HG02970 (cell line): ENCODE measurements around the gene PURA.
"Not testable (repeated sequence)": the region's sequence is repeated elsewhere in the genome, so short reads cannot be mapped to it uniquely, and the experiment has no call there.

Experiments used
- ATAC-seq: cut with Tn5 transposase; IDR thresholded peaks from one replicate; pipeline ENCODE4 v1.9.1; 2021; ENCODE audit warnings: mild to moderate bottlenecking, moderate library complexity, moderate number of reproducible peaks; ENCODE audit not compliant: unreplicated experiment, low FRiP score

Gene PURA

DNA sequence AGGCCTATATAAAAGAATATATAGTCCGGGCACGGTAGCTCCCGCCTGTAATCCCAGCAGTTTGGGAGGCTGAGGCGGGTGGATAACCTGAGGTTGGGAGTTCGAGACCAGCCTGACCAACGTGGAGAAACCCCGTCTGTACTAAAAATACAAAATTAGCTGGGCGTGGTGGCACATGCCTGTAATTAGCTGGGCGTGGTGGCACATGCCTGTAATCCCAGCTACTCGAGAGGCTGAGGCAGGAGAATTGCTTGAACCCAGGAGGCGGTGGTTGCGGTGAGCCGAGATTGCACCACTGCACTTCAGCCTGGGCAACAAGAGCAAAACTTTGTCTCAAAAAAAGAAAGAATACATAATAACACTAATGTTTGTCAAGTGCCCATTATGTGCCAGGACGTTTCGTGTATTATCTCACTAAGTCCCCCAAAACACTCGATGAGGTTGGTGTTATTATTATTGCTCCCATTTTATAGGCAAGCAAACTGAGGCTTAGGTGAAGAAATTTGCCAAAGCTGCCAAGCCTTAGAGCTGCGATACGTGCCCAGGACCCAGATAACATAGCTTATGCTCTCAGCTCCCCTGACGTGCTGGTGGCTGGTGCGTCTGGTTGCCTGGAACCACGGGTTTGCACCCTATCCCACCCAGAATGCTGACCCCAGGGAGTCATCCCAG is 40.9 kb downstream of the PURA start:
- ATAC-seq, result not testable (repeated sequence)

DNA sequence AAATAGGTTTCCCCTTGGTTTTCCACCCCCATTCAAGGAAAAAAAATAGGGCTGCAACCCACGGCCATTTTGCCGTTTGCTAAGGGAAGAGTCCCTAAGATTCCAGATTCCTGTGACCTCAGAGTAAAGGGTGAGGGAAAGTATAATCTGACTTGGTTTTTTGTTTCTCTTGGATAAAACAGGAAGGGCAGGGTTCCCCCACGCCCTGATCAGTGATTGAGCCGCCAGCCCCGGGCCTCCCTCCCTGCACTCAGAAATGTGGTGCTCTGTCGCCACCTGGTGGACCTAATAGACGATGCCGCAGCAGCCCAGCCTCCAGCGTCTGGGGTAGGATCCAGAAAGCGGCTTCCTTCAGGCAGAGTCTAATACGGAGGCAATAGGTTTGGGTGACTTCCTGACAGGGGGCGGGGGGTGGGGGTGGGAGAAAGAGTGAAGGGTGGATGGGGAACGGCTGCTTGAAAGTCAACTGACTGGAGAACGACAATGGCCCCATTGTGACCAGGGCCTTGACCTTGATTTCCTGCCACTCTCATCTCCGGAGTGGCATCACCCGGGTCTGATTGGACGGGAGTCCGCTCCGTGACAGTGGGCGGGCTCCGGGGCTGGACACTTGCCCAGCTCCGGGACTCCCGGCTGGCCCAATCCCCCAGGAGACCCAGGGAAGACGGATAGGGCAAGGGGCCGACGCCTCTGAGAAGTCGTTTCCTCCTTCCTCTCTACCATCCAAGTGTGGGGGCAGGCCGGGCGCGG is 43.3 kb downstream of the PURA start:
- peak; percentile 72 for ATAC-seq

DNA sequence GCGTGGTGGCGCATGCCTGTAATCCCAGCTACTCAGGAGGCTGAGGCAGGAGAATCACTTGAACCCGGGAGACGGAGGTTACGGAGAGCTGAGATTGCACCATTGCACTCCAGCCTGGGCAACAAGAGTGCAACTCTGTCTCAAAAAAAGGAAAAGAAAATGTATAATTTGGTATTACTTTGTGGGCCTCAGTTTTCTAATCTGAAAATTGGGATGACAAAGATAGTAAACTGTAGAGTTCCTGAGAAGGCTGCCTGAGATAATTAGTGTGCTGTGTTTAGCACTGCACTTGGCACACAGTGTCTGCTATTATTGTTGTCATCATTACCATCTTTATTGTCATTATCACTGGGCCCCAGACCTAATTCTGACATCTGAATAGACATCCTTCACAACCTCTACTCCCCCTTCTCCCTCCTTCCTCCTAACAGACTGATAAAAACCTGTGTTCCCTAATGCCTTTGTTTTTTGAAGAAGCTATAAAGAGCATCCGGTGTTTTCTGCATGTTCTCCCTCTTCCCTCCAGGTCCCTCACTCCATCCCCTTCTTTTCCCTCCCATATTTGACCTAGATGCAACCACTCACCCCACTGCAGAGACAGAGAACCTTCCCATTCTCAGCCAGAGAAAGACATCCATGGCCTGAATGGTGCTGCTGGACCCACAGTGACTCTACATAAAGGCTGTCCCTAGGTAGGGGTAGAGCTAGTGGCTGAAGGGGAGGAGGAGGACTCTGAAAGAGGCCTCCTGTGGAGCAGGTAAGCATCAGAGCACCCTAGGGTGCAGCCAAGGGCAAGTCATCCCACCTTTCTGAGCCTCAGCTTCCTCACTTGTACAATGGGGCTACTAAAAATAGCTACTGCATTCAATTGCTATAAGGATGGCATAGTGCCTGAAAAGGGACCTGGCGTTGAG is 45.4 kb downstream of the PURA start:
- ATAC-seq, result no peak

DNA sequence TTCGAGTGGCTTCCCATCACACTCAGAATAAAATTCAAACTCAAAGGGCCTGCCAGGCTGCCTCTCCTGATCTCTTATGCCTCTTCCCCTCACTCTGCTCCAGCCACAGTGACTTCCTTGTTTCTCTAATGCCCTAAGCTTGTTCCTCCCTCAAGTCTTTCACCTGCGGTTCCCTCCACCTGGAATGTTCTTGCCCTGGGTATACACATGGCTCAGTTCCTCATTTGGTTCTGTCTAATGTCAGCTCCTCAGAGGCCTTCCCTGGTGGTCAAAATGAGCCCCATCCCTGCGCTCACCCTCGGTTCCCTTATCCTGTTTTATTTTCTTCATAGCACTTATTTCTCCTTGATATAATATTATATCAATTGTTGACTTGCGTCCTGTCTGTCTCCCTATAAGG is 48.4 kb downstream of the PURA start:
- ATAC-seq, result no peak

DNA sequence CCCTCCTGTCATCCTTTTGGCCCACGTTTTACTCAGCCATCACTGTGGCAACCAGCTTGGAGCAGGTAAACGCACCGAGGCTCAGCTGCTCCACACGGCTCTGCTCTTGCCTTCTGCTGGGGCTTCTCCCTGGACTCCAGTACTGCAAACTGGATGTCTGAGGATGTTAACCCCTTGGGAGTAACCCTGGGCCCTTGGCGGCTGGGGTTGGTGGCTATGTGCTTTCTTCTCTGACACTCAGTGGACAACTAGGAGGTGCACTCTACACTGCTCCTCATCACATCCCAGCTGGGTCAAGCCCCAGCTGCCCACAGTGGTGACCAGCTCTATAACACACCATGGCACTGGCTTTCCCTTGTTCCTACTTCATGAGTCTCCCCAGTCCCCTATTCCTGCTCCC is 48.9 kb downstream of the PURA start:
- ATAC-seq, result no peak

DNA sequence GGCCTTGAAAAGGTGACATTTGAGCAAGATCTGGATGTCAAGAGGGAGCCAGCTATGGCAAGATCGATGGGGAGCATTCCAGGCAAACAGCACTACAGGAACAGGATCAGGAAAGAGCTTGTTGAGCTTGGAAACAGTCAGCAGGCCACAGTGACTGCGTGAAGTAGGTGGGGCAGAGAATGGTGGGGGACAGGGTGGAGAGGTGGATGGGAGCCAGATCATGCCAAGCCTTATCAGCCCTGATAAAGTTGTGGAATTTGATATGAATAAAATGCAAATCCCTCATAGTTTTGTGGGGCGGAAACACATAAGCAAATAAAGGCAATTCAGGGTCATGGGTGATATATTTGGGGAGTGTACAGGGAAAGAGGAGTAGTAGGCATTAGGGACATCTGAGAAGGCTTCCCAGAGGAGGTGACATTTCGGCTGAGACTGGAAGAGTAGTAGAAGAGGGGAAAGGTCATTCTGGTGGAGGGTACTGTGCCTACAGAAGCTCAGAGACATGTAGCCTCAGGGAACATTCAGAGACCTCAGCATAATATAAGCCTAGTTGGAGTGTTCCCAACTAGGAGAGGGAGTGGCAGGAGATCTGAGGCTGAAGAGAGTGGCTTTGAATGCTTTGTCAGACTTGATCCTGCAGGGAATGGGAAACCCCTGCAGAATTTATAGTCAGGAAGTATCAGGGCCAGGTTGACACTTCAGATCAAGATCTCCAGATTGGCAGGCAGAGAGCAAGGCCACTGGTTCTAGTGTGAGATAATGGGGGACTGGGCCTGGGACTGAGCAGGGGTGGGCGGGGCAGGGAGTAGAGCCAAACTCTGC is 51.4 kb downstream of the PURA start:
- ATAC-seq, result no peak

DNA sequence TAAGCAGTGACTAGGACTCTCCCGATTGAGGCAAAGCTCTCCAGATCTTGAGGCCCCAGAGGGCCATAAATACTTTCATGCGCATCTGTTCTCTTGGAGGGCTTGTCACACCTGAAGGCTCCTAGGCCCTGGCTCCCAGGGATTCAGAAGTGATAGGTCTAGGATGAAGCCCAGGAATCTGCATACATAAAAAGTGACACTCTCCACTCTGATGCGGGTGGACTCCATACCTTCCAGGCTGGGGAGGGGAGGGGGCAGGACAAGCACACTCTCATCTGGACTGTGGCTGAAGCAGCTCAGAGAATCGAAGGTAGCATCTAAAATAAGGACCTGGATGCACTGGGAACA is 52.0 kb downstream of the PURA start:
- ATAC-seq, result no peak

DNA sequence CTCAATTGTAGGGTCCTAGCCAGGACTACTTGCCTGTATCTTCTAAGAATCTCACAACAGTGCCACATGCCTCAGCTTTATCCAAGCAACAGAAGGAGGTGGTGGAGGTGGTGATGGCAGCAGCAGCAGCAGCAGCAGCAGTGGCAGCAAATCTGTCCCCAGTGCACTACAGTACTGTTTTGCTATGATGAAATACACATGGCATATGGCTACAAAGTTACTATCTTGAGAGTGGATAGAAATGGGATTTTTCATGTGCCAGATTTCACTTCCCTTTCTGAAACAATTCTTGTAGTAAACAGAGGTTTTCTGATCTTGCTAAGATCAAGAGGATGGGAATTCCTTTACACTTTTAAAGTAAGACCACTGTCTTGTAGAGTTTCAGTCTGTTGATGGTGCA is 53.0 kb downstream of the PURA start:
- no peak for ATAC-seq

DNA sequence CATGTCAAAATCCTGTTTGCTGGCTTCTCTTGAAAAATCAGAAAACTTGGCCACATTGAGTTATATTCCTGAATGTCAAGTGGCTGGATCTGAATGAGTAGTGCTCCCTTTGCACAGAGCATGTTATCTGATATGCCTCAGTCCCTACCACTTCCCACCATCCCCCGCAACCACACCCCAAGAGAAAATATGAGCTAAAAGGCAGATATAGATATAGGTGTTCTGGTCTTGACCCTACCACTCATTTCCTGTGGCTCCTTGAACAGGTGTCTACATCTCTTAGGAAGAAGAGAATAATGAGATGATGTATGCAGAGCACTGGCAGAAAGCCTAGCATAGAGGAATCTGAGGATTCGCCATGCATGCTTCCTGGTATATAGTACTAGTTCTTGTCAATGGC is 54.5 kb downstream of the PURA start:
- ATAC-seq, result no peak

DNA sequence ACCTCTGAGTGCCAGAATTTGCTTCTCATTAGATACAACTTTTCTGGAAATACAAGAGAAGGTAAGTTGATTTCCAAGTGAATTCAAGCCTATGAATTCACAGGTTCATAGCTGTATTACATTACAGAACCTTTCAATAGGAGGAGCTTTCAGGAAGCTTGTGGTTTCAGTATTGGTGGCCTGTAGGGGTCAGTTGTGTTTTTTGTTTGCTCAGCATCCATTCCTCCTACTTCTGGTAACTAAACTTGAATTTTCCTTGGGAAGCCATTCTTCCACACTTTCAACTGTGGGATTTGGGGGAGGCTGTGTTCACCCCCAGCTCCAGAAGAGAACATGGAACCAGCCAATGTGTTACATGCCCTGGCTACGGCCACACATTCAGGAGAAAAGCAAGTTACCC is 55.5 kb downstream of the PURA start:
- no peak for ATAC-seq

DNA sequence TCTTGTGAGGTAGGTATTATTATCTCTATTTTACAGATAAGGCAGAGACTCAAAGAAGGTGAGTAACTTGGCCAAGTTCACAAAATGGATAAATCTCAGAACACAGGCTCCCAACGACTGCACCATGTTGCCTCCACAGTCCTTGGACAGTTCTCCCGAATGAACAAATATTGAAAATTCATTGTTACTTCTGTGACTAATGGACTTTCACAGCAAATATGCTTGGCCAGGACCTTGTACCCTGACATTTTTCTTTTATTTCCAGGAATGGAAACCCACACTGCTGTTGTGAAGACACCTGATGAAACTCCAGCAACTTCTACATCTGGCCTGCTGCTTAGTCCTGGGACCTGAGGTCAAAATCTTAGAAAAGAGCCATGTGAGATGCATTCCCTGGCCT is 58.6 kb downstream of the PURA start:
- ATAC-seq, result no peak

DNA sequence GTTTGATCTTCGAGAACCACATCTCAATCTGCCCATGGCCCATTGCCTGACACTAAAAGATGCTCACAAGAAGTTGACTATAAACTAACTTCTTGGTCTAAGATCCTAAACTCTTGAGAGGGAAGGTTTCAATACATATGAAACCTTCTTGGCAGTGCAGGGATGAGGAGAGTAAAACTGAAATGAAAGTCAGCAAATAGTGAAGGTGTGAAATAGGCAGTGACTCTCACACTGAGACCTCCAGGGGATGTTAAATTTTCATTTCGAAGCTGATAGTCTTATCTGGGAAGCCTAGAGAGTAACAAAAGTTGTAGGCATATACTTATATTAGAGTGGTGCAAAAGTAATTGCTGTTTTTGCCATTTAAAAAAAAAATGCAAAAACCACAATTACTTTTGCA is 60.1 kb downstream of the PURA start:
- ATAC-seq, result no peak

DNA sequence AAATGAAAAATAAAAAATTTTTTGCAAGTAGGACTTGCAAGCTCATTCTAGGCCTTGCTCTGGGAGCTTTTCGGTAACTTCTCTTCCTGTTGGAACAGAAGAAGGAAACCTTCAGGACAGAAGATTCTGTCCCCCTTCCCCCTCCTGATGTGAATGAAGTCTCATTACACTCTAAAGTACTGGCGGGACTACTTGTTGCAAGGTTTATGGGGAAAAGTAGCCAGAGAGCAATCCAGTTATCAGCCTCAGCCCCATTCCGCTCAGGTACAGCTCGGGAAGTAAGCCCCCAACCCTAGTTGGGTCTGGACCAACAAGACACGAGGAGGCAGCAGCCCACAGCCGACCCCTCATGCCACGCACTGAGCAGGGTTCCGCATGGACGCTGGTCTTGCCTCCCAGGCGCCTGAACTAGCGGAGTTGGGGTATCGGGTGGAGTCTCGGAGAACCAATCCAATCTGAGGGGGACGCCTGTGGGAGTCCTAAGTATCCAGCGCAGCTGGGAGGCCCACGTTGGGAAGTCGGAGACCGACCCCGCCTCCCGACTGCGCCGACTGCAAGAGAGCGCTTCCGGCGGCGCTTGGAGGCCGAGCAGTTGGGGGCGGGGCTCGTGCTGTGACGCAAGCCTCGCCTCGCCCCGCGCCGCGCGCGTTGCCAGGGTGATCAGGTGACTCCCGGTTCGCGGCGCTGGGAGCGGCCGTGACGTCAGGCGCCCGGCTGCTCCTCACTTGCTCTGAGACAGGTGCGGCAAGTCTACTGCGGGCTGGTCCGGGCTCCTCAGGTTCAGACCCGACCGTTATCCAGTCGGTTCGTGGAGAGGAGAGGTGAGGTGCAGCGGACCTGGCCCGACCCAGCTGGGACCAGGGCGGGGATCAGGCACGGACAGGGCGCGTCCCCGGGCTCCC is 60.8 kb downstream of the PURA start, which contains the start of gene CYSTM1:
CYSTM1 (plus strand) TSS at position 724 of the 902 bp plus-strand sequence. CDS start 19,278 bp downstream, outside the sequence.
- peak; percentile 88 for ATAC-seq
